ENCODE results near the gene ADAMTS13. TPM values are rescaled to one million over a fixed set of nuclear protein-coding genes. Genes with fewer than 3 reads are reported as not detected.

The ADAMTS13 gene
- total RNA-seq, 4 donors from 2014 or later: 1.7 to 4.3 (median 3.2) TPM

DNA sequence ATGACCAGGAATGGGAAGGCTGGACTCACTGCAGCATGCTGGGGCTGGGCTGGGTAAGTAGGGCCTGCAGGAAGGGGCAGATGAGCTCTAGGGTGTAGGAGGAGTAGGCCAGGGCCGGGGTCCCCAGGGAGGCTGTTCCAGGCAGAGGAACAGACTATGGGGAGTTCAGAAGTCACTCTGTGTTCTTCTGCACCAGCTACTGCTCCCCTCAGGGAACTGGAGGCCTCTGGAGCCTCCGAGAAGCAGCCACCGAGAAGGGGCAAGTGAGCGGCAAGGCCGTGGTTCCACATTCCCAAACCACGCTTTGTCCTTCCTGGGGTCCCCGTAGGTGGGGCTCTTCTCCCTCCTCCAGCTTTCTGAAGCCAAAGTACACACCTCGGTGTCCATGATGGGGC lies 65.2 kb downstream of the ADAMTS13 start:
- DNase-seq (ENCODE audit: low spot score in 2 of 2): no peak
- TF ChIP-seq CTCF (IDR thresholded peaks at IDR 0.05) (no peak), POLR2A (IDR thresholded peaks at IDR 0.05) (no peak), EP300 (IDR thresholded peaks at IDR 0.05) (no peak)
- Histone ChIP-seq H3K4me1 (peaks cover 0 to 25% (median 9%) of the 10 kb centered on the region in 4 donors), H3K4me3 (no peak overlapping the region), H3K27ac (no peak overlapping the region), H3K36me3 (no peaks in the 10 kb centered on the region), H3K27me3 (no peaks in the 10 kb centered on the region), H3K9me3 (no peaks in the 10 kb centered on the region)
- WGBS, 2 donors: 87 to 89% methylated on average over 8 of the region's 8 CpGs

DNA sequence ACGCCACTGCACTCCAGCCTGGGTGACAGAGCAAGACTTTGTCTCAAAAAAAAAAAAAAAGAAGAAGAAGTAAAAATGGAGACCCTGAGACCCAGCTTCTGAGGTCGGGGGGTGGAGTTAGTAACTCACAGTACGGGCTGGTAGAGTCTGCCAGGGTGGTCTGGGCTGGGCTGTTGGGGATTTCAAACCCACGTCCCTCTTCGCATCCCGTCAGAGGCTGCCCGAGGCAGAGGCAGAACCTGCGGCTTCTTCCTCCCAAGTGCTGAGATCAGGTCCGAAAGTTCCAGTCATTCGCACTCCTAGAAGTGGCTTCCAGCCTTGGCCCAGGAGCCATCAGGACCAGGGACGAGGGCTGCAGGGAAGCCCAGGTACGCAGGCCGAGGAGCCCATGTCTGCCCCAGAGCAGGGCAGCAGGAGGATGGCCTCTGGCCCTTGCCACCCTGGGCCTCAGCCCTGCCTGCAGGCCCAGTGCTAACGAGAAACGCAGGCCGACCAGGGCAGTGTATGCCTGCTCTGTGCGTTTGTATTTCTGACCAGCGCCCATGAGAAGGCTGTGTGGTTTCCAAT lies 66.6 kb downstream of the ADAMTS13 start:
- no peak overlapping the region for H3K27ac ChIP-seq
- no peaks in the 10 kb centered on the region for H3K27me3 ChIP-seq
- no peaks in the 10 kb centered on the region for H3K9me3 ChIP-seq
- no peaks in the 10 kb centered on the region for H3K36me3 ChIP-seq
- no peak overlapping the region for H3K4me3 ChIP-seq
- H3K4me1 ChIP-seq: peaks cover 0 to 38% (median 13%) of the 10 kb centered on the region in 4 donors
- TF ChIP-seq CTCF (IDR thresholded peaks at IDR 0.05) (no peak), EP300 (IDR thresholded peaks at IDR 0.05) (no peak), POLR2A (IDR thresholded peaks at IDR 0.05) (no peak)
- no peak for DNase-seq (ENCODE audit: low spot score in 2 of 2)
- 80 to 86% methylated on average over 14 to 18 of the region's 18 CpGs for WGBS, 2 donors

- Histone ChIP-seq H3K4me3 (no peak overlapping the region), H3K36me3 (no peaks in the 10 kb centered on the region), H3K27ac (no peak overlapping the region), H3K4me1 (peaks cover 0 to 44% (median 13%) of the 10 kb centered on the region in 4 donors), H3K9me3 (no peaks in the 10 kb centered on the region), H3K27me3 (no peaks in the 10 kb centered on the region)
- no peak for DNase-seq (ENCODE audit: low spot score in 2 of 2)
- no peak for TF ChIP-seq EP300 (IDR thresholded peaks at IDR 0.05)
- WGBS, 2 donors: 73 to 82% methylated on average over 19 of the region's 19 CpGs
These were observed 67.4 kb downstream of the ADAMTS13 start for GRCh38 chr9:133489253-133490190.

- no peak overlapping the region for H3K4me3 ChIP-seq
- peaks cover 0 to 49% (median 13%) of the 10 kb centered on the region in 4 donors for H3K4me1 ChIP-seq
- no peaks in the 10 kb centered on the region for H3K9me3 ChIP-seq
- 64 to 72% methylated on average over 12 to 13 of the region's 13 CpGs for WGBS, 2 donors
- DNase-seq (ENCODE audit: low spot score in 2 of 2): no peak
- no peak for TF ChIP-seq CTCF (IDR thresholded peaks at IDR 0.05)
- no peak for TF ChIP-seq EP300 (IDR thresholded peaks at IDR 0.05)
- no peak for TF ChIP-seq POLR2A (IDR thresholded peaks at IDR 0.05)
- no peak overlapping the region for H3K27ac ChIP-seq
- H3K27me3 ChIP-seq: no peaks in the 10 kb centered on the region
- H3K36me3 ChIP-seq: no peaks in the 10 kb centered on the region
These were observed 68.1 kb downstream of the ADAMTS13 start for GRCh38 chr9:133490201-133490681.

GRCh38 chr9:133490865-133491655 lies 68.9 kb downstream of the ADAMTS13 start:
- no peaks in the 10 kb centered on the region for H3K27me3 ChIP-seq
- peak overlapping the region in 1 of 4 donors; percentile 76 for H3K27ac ChIP-seq
- no peak for TF ChIP-seq EP300 (IDR thresholded peaks at IDR 0.05)
- TF ChIP-seq CTCF (IDR thresholded peaks at IDR 0.05): no peak
- no peak for TF ChIP-seq POLR2A (IDR thresholded peaks at IDR 0.05)
- no peak for DNase-seq (ENCODE audit: low spot score in 2 of 2)
- H3K36me3 ChIP-seq: no peaks in the 10 kb centered on the region
- H3K4me1 ChIP-seq: peaks cover 0 to 46% (median 12%) of the 10 kb centered on the region in 4 donors
- H3K4me3 ChIP-seq: no peak overlapping the region
- WGBS, 2 donors: 70 to 77% methylated on average over 12 of the region's 12 CpGs
- no peaks in the 10 kb centered on the region for H3K9me3 ChIP-seq
